CD4-positive, alpha-beta T cell treated with Interleukin-6 for 4 hours (primary cell): Measurements from ENCODE around the gene QRFP.

ENCODE experiments used
- DNase-seq: peaks from one replicate; pipeline ENCODE4 v3.0.0-alpha.2; 2020; ENCODE audit warnings: mixed read lengths

Gene QRFP

GRCh38 chr9:130896233-130897014, at the start of gene QRFP:
Gene QRFP (minus strand): TSS chr9:130896812. CDS start chr9:130893838, 2,974 bp downstream.
- DNase-seq = no peak

GRCh38 chr9:130945173-130945572, 48.6 kb upstream of the QRFP start:
- DNase-seq = no peak

GRCh38 chr9:130944510-130945058, 48.0 kb upstream of the QRFP start:
- no peak for DNase-seq

- DNase-seq = no peak
Observed at GRCh38 chr9:130943777-130944176, 47.2 kb upstream of the QRFP start.

GRCh38 chr9:130943221-130943620, 46.6 kb upstream of the QRFP start:
- no peak for DNase-seq

- no peak for DNase-seq
Observed at GRCh38 chr9:130942679-130943078, 46.1 kb upstream of the QRFP start.

- no peak for DNase-seq
Observed at GRCh38 chr9:130942084-130942483, 45.5 kb upstream of the QRFP start.

GRCh38 chr9:130940693-130941576, 44.3 kb upstream of the QRFP start:
- DNase-seq = peak; percentile 71

- no peak for DNase-seq
Observed at GRCh38 chr9:130940027-130940549, 43.5 kb upstream of the QRFP start.

GRCh38 chr9:130939405-130940026, 42.9 kb upstream of the QRFP start:
- DNase-seq = no peak

GRCh38 chr9:130938652-130939404, 42.2 kb upstream of the QRFP start, which contains the start of gene FIBCD1:
Gene FIBCD1 (minus strand): TSS chr9:130939247. CDS start chr9:130938607, 640 bp downstream.
- no peak for DNase-seq

- DNase-seq = no peak
Observed at GRCh38 chr9:130938184-130938651, 41.6 kb upstream of the QRFP start.

GRCh38 chr9:130937146-130938076, 40.8 kb upstream of the QRFP start:
- no peak for DNase-seq

GRCh38 chr9:130936285-130937117, 39.9 kb upstream of the QRFP start:
- DNase-seq = no peak

- no peak for DNase-seq
Observed at GRCh38 chr9:130935648-130936271, 39.1 kb upstream of the QRFP start.

GRCh38 chr9:130934702-130935647, 38.4 kb upstream of the QRFP start:
- DNase-seq = no peak

GRCh38 chr9:130934246-130934645, 37.6 kb upstream of the QRFP start:
- DNase-seq = no peak
